ENCODE results near the gene MAP3K12.
A peak's percentile ranks its signal among the peaks of the same experiment; 100 is the strongest.

GRCh38 chr12:53493610-53494391 is 5.5 kb downstream of the MAP3K12 start:
- TF ChIP-seq CTCF (IDR thresholded peaks at IDR 0.05; ENCODE audit: poor library complexity, severe bottlenecking) (no peak), POLR2AphosphoS5 (IDR thresholded peaks at IDR 0.05) (peak; percentile 24), RAD21 (conservative IDR thresholded peaks at IDR 0.05) (no peak)

Measured in neural cell (in vitro differentiated cells).